Upper lobe of right lung (tissue), 1 donor: ENCODE results near the gene DDHD1. TPM values are rescaled to one million over a fixed set of nuclear protein-coding genes. Genes with fewer than 3 reads are reported as not detected.

Experiments used
- ATAC-seq: fragments of 200-7000 bp; cut with Tn5 transposase; one replicate; pipeline ENCODE4 v1.9.1; 2020; ENCODE audit warnings: mild to moderate bottlenecking, moderate library complexity
- DNase-seq: peaks from one replicate; pipeline ENCODE4 v3.0.0-alpha.2; 2020
- H3K27ac ChIP-seq: fragments of 200-600 bp; one replicate; pipeline ENCODE4 v1.8.0; 2022
- H3K27me3 ChIP-seq: fragments of 200-600 bp; one replicate; pipeline ENCODE4 v1.8.0; 2022; ENCODE audit warnings: mild to moderate bottlenecking
- H3K36me3 ChIP-seq: fragments of 200-600 bp; one replicate; pipeline ENCODE4 v1.8.0; 2022
- H3K4me1 ChIP-seq: fragments of 200-600 bp; one replicate; pipeline ENCODE4 v1.8.0; 2022
- H3K4me3 ChIP-seq: fragments of 200-600 bp; one replicate; pipeline ENCODE4 v1.8.0; 2022; ENCODE audit warnings: mild to moderate bottlenecking
- H3K9me3 ChIP-seq: fragments of 200-600 bp; one replicate; pipeline ENCODE4 v1.8.0; 2022
- CTCF ChIP-seq: fragments of 200-600 bp; IDR thresholded peaks from one replicate; pipeline ENCODE4 v1.8.0; 2022; ENCODE audit warnings: antibody characterized with exemption
- intact Hi-C: fragments of 100-400 bp; cut with DNase I; formaldehyde crosslinking; loops from one replicate; pipeline ENCODE4 v1.11.0; 2022
- total RNA-seq: library from RNA; stranded (reverse); fragmentation: NEBNext Ultra II Directional; extraction: Animal tissue kit (Norgen Biotek cat#: 25700); gene quantifications from one replicate; pipeline ENCODE4 v1.2.1, GENCODE V29; 2021
- donor health status: DM: no; HTN: yes; CAD: no; lungs with severe emphysema.

The DDHD1 gene
- total RNA-seq, 1 donor from 2014 or later = 25.3 TPM

DNA sequence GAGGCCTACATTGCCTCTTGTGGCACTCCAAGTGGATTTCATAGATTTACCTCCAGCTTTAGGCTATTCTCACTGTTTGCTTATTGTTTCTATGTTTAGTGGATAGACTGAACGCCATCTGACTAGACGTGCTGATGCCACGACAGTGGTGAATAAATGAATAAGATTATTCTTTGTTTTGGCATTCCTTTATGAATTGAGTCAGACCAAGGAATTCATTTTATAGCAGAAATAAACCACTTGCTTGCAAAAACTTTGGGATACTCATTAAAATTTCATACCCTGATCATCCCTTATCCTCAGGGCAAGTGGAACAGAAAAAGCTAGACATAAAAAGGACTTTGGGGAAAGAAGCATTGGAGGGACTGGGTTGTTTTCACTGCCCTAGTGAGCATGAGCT, 130.5 kb downstream of the DDHD1 start:
- no peaks in the 10 kb centered on the region for H3K36me3 ChIP-seq
- ATAC-seq = no peak
- no peak for DNase-seq
- H3K4me3 ChIP-seq = no peak overlapping the region
- intact Hi-C loops = no loop called here
- H3K27me3 ChIP-seq = no peaks in the 10 kb centered on the region
- no peaks in the 10 kb centered on the region for H3K4me1 ChIP-seq
- no peak for TF ChIP-seq CTCF
- H3K27ac ChIP-seq = no peak overlapping the region
- H3K9me3 ChIP-seq = no peaks in the 10 kb centered on the region

DNA sequence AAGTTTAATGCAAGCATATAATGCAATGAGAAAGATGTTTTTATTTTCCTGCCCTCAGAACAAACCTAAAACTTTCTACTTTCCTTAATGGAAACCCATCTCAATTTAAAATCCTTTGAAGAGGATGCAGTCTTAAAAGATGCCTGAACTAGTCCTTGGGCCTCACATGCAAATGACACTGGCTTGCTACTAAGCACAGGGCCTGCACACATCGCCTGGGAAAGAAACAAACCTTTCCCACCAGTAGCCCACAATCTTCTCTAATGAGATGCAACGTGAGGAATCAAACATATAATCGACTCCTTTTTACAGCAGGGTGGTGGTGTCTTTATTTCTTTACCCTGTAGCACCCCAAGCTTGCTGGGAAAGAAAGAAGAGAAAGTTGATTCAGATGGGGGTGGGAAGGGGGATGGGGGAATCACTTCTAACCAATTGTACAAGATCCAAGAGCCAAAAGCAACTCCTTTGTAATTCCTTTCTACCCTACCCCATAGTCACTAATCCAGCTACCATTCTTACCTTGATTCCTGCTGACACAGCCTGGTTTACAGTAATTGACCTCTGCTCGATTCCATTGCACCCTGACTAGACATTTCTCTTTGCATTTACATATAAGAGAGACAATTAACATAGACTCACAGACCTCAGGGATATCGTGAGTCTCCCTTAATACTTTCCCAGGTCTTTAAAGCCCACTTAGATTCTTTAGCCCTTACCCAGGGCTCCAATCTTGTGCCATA, 132.8 kb downstream of the DDHD1 start:
- TF ChIP-seq CTCF = no peak
- Histone ChIP-seq H3K27ac (no peak overlapping the region), H3K27me3 (no peaks in the 10 kb centered on the region), H3K9me3 (no peaks in the 10 kb centered on the region), H3K36me3 (no peaks in the 10 kb centered on the region), H3K4me1 (no peaks in the 10 kb centered on the region), H3K4me3 (no peak overlapping the region)
- intact Hi-C loops = no loop called here
- no peak for DNase-seq
- no peak for ATAC-seq

- no peaks in the 10 kb centered on the region for H3K4me1 ChIP-seq
- no peaks in the 10 kb centered on the region for H3K9me3 ChIP-seq
- intact Hi-C loops = no loop called here
- ATAC-seq (no peak), DNase-seq (no peak)
- no peaks in the 10 kb centered on the region for H3K36me3 ChIP-seq
- no peaks in the 10 kb centered on the region for H3K27me3 ChIP-seq
- H3K4me3 ChIP-seq = no peak overlapping the region
- no peak overlapping the region for H3K27ac ChIP-seq
- no peak for TF ChIP-seq CTCF
These were observed 133.7 kb downstream of the DDHD1 start for GRCh38 chr14:53019406-53019805.

DNA sequence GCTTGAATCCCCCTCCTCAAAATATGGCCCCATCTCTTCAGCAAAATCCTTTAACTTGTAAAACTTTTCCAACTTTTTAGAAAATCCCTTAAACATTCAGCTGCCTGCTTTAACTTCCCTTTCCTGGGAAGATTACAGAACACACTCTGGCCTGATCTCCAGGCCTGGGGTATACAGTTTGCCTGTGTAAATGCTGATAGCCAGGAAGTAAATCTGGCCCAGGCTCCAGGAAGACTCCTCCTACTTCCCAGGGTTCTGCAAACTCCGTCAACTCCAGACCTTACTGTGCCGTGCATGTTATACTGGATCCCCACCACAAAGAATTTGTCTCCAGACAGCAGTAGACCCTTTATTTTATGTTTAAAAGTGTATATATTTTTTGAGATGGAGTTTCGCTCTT, 135.3 kb downstream of the DDHD1 start:
- Histone ChIP-seq H3K27ac (no peak overlapping the region), H3K36me3 (no peaks in the 10 kb centered on the region), H3K27me3 (no peaks in the 10 kb centered on the region), H3K4me1 (no peaks in the 10 kb centered on the region), H3K4me3 (no peak overlapping the region), H3K9me3 (no peaks in the 10 kb centered on the region)
- ATAC-seq (peak; percentile 31), DNase-seq (no peak)
- intact Hi-C loops = no loop called here
- no peak for TF ChIP-seq CTCF

GRCh38 chr14:53016919-53017318, 136.2 kb downstream of the DDHD1 start:
- Histone ChIP-seq H3K4me3 (no peak overlapping the region), H3K9me3 (no peaks in the 10 kb centered on the region), H3K36me3 (no peaks in the 10 kb centered on the region), H3K27ac (no peak overlapping the region), H3K27me3 (no peaks in the 10 kb centered on the region), H3K4me1 (no peaks in the 10 kb centered on the region)
- DNase-seq (no peak), ATAC-seq (no peak)
- intact Hi-C loops = no loop called here
- no peak for TF ChIP-seq CTCF

GRCh38 chr14:53016491-53016890, 136.6 kb downstream of the DDHD1 start:
- no peak overlapping the region for H3K27ac ChIP-seq
- no peak for DNase-seq
- ATAC-seq = no peak
- H3K4me1 ChIP-seq = no peaks in the 10 kb centered on the region
- no peaks in the 10 kb centered on the region for H3K27me3 ChIP-seq
- no peak overlapping the region for H3K4me3 ChIP-seq
- no peaks in the 10 kb centered on the region for H3K36me3 ChIP-seq
- no peak for TF ChIP-seq CTCF
- intact Hi-C loops = no loop called here
- no peaks in the 10 kb centered on the region for H3K9me3 ChIP-seq
